Breast epithelium (tissue), 4 donors: Measurements from ENCODE around the gene DCST2. TPM values are rescaled to one million over a fixed set of nuclear protein-coding genes. Genes with fewer than 3 reads are reported as not detected.

Experiments used
- DNase-seq, 2 donors: peaks; one replicate each; pipeline ENCODE4 v3.0.0-alpha.2; 2019; ENCODE audit warnings: low spot score in 2 of 2
- H3K27ac ChIP-seq, 2 donors: fragments of 200-600 bp; sonication (generic) in 1 of 2; one replicate each; pipeline ENCODE4 v1.5.1; 2016 to 2019; ENCODE audit warnings: mild to moderate bottlenecking in 1 of 2
- H3K27me3 ChIP-seq, 2 donors: fragments of 200-600 bp; sonication (generic) in 1 of 2; one replicate each; pipeline versions ENCODE4 v1.5.1 to v1.6.0; 2017 to 2019; ENCODE audit warnings: control low read depth in 1 of 2, mild to moderate bottlenecking in 1 of 2
- H3K36me3 ChIP-seq: fragments of 200-600 bp; one replicate; pipeline ENCODE4 v1.5.1; 2019
- H3K4me1 ChIP-seq, 2 donors: fragments of 200-600 bp; sonication (generic); one replicate each; pipeline ENCODE4 v1.5.1; 2016 to 2019; ENCODE audit warnings: control low read depth in 1 of 2
- H3K4me3 ChIP-seq, 3 donors: fragments of 200-600 bp; sonication (generic); 1 replicate in 2 of 3; 2 replicates in 1 of 3; pipeline ENCODE4 v1.5.1; 2016 to 2019; ENCODE audit warnings: mild to moderate bottlenecking in 3 of 3, moderate library complexity in 2 of 3
- H3K9me3 ChIP-seq, 2 donors: fragments of 200-600 bp; sonication (generic) in 1 of 2; one replicate each; pipeline ENCODE4 v1.5.1; 2016 to 2019; ENCODE audit warnings: control low read depth in 1 of 2
- POLR2A ChIP-seq: fragments of 450-650 bp; IDR thresholded peaks from one replicate; pipeline ENCODE4 v1.6.1; 2016; ENCODE audit warnings: antibody characterized with exemption, mild to moderate bottlenecking, moderate library complexity
- POLR2AphosphoS5 ChIP-seq, 3 donors: sonication (generic); formaldehyde crosslinking; IDR thresholded peaks; one replicate each; pipeline ENCODE4 v1.6.1; 2017; ENCODE audit warnings: antibody characterized with exemption in 3 of 3
- intact Hi-C: fragments of 100-400 bp; cut with DNase I; formaldehyde crosslinking; loops from one replicate; pipeline ENCODE4 v1.15.1; 2023; ENCODE audit warnings: low total_unique reads
- total RNA-seq, 3 donors: library from RNA; depleted of rRNA; stranded (reverse); fragments of >200 nt; gene quantifications; one replicate each; pipeline ENCODE4 v1.1.0, GENCODE V29; 2016
- TF ChIP-seq, protein P1 (sequence below), 3 donors: fragments of 450-650 bp; IDR thresholded peaks; one replicate each; pipeline ENCODE4 v1.5.1; 2016 to 2017; ENCODE audit warnings: antibody characterized with exemption in 3 of 3, mild to moderate bottlenecking in 3 of 3, moderate library complexity in 3 of 3

Gene DCST2
- total RNA-seq, 3 donors from 2014 or later, result 0.48 to 4.4 (median 3.3) TPM

DNA sequence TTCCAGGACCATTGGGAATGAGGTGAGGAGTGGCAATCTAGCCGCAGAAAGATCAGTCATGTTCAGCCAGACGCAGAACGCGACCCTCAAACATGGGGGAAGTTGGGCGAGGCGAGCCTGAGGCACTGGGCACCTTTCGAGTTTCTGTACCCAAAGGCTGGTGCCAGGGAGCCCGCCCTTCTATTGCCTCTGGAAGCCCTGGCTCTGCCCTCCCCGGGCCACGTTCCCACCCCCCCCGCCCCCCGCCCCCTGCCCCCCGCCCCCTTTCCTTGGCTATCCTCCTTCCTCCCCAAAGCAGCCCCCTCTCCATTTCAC, 33.2 kb downstream of the DCST2 start:
- H3K27me3 ChIP-seq, result no peaks in the 10 kb centered on the region
- H3K9me3 ChIP-seq, result no peaks in the 10 kb centered on the region
- H3K4me1 ChIP-seq, result peaks cover 16 to 22% of the 10 kb centered on the region in 2 donors
- H3K27ac ChIP-seq, result peak overlapping the region; percentile 98 to 99
- TF ChIP-seq, protein P1, sequence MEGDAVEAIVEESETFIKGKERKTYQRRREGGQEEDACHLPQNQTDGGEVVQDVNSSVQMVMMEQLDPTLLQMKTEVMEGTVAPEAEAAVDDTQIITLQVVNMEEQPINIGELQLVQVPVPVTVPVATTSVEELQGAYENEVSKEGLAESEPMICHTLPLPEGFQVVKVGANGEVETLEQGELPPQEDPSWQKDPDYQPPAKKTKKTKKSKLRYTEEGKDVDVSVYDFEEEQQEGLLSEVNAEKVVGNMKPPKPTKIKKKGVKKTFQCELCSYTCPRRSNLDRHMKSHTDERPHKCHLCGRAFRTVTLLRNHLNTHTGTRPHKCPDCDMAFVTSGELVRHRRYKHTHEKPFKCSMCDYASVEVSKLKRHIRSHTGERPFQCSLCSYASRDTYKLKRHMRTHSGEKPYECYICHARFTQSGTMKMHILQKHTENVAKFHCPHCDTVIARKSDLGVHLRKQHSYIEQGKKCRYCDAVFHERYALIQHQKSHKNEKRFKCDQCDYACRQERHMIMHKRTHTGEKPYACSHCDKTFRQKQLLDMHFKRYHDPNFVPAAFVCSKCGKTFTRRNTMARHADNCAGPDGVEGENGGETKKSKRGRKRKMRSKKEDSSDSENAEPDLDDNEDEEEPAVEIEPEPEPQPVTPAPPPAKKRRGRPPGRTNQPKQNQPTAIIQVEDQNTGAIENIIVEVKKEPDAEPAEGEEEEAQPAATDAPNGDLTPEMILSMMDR (IDR thresholded peaks at IDR 0.05), result no peak
- intact Hi-C loops, result no loop called here
- peak overlapping the region; percentile 89 to 95 (median 89) for H3K4me3 ChIP-seq
- H3K36me3 ChIP-seq, result no peaks in the 10 kb centered on the region
- no peak for DNase-seq

DNA sequence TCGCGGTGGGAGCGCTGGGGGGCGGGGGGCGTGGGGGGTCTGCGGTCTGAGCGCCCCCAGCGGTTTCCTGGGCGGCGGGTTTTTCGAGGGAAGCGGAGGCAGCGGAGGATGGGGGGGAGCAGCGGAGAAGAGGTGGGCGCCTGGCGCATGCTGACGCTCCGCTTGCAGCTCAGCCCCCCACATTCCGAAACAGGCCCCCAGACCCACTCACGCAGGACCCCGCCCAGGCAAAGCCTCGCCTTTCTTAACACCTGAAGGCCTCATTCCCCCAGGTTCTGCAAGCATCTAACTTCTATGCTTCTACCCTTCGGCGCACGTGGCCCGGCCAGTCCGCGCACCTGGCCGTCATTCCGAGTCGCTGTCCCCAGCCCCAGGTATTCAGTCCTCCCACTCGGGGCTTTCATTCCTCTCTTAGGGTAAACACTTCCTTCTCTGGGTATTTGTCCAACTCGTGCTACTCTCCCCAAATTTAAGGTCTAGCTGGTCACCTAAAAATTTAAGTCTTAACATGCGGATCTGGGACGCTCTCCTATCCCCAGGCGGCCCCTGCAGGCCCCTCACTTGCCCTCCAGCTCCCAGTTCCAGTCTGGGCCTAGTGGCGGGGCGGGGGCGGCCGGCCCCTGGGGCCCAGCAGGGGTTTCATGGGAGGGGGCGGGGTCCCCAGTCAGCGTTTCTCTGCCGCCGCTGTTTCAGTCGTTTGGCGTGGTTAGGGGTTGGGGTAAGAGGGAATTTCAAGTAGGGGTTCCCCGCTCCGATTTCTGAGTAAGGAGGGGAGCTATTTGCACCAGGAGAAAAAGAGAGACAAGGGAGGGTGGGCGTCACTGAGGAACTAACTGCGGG, 33.8 kb downstream of the DCST2 start:
- H3K9me3 ChIP-seq, result no peaks in the 10 kb centered on the region
- intact Hi-C loops, result loop anchor here (1.0 kb wide), 1 partner anchor 38 kb away; the partner anchor contains the start of gene PYGO2
- DNase-seq, result peak in 1 of 2 donors; percentile 68
- peaks cover 13 to 17% of the 10 kb centered on the region in 2 donors for H3K4me1 ChIP-seq
- peak overlapping the region; percentile 89 to 95 (median 89) for H3K4me3 ChIP-seq
- H3K27me3 ChIP-seq, result no peaks in the 10 kb centered on the region
- peak overlapping the region; percentile 98 to 99 for H3K27ac ChIP-seq
- H3K36me3 ChIP-seq, result no peaks in the 10 kb centered on the region
- TF ChIP-seq, protein P1 (IDR thresholded peaks at IDR 0.05), result no peak
- TF ChIP-seq POLR2AphosphoS5 (IDR thresholded peaks at IDR 0.05) (peak in 1 of 3 donors; percentile 6), POLR2A (no peak)

DNA sequence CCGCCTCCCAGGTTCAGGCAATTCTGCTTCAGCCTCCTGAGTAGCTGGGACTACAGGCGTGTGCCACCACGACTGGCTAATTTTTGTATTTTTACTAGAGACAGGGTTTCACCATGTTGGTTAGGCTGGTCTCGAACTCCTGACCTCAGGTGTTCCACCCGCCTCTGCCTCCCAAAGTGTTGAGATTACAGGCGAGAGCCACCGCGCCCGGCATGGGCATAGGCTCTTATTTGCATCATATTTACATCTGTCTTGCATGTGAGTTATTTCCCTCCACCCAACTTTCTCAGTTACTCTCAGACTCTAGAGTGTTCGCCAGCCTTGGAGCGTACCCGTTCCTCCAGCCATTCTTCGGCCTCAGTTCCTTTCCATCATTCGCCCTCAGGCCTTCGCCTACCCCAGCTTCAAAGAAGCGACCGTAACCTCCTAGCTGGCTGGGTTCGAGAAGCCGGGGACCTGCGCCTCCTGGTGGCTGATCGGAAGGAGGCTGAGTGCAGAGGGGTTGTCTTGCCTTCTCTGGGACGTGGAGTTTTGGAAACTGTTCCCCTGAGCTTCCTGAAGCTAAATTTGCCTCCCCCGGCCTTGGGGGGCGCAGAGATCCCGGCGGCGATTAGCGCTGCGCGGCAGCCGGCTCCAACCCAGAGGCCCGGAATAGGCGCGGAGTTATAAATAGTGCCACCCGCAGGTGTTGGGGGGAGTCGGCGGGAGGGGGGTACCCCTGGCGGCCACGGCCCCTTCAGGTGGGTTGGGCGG, 34.6 kb downstream of the DCST2 start:
- intact Hi-C loops, result loop anchor here (1.0 kb wide), 1 partner anchor 38 kb away; the partner anchor contains the start of gene PYGO2
- Histone ChIP-seq H3K4me3 (peak overlapping the region; percentile 89 to 95 (median 89)), H3K27me3 (no peaks in the 10 kb centered on the region), H3K36me3 (no peaks in the 10 kb centered on the region), H3K9me3 (no peaks in the 10 kb centered on the region), H3K4me1 (peaks cover 9 to 10% of the 10 kb centered on the region in 2 donors), H3K27ac (peak overlapping the region; percentile 98 to 99)
- no peak for DNase-seq
- TF ChIP-seq, protein P1 (IDR thresholded peaks at IDR 0.05), result peak; percentile 68 to 81 (median 80)
- TF ChIP-seq POLR2A, result no peak

DNA sequence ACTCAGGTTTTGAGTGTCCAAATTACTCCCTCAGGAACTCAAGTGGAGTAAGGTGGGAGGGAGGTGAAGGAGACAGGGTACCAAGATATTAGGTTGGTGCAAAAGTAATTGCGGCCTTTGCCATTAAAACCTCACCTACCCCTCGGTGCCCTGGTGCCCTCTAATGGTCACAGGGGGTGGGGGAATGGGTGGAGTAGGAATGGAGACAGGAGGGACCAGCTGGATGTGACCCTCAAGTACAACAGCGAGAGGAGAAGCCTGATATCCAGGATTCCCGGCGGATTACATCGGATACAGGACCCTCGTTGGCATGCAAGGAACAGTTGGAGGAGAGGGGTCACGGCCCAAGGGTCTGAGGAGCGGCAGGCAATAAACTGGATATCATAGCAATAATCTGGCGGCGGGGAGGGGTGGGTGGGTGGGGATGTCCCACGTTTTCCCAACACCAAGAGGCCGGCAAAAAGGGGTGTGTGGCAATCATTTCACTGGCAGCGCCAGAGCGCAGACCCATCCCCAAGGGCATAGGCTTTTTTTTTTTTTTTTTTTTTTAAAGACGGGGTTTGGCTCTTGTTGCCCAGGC, 35.3 kb downstream of the DCST2 start:
- Histone ChIP-seq H3K9me3 (no peaks in the 10 kb centered on the region), H3K4me3 (no peak overlapping the region), H3K4me1 (peaks cover 9 to 10% of the 10 kb centered on the region in 2 donors), H3K27ac (no peak overlapping the region), H3K36me3 (no peaks in the 10 kb centered on the region), H3K27me3 (no peaks in the 10 kb centered on the region)
- TF ChIP-seq POLR2AphosphoS5 (IDR thresholded peaks at IDR 0.05), result no peak
- TF ChIP-seq, protein P1 (IDR thresholded peaks at IDR 0.05), result no peak
- no peak for TF ChIP-seq POLR2A
- DNase-seq, result no peak
- intact Hi-C loops, result no loop called here
